Left ventricle myocardium inferior (tissue), 1 donor: ENCODE measurements around the gene BRD3. TPM values are rescaled to one million over a fixed set of nuclear protein-coding genes. Genes with fewer than 3 reads are reported as not detected.

ENCODE experiments used
- DNase-seq: peaks from one replicate; pipeline ENCODE4 v3.0.0-alpha.2; 2020
- H3K27ac ChIP-seq: fragments of 200-600 bp; replicated peaks from 2 replicates; pipeline ENCODE4 v1.8.0; 2021
- H3K27me3 ChIP-seq: fragments of 200-600 bp; 2 replicates; pipeline ENCODE4 v1.8.0; 2021; ENCODE audit warnings: low read depth
- H3K36me3 ChIP-seq: fragments of 200-600 bp; 2 replicates; pipeline ENCODE4 v1.8.0; 2021
- H3K4me1 ChIP-seq: fragments of 200-600 bp; 2 replicates; pipeline ENCODE4 v1.8.0; 2021
- H3K4me3 ChIP-seq: fragments of 200-600 bp; 2 replicates; pipeline ENCODE4 v1.8.0; 2021; ENCODE audit warnings: mild to moderate bottlenecking, moderate library complexity
- H3K9me3 ChIP-seq: fragments of 200-600 bp; replicated peaks from 2 replicates; pipeline ENCODE4 v1.8.0; 2021
- intact Hi-C: fragments of 100-400 bp; cut with micrococcal nuclease; formaldehyde crosslinking; loops from one replicate; pipeline ENCODE4 v1.11.0; 2022
- total RNA-seq: library from RNA; stranded (reverse); fragmentation: NEBNext Ultra II Directional; extraction: Animal tissue kit (Norgen Biotek cat#: 25700); gene quantifications from one replicate; pipeline ENCODE4 v1.2.1, GENCODE V29; 2021
- TF ChIP-seq, protein P1 (sequence below): fragments of 200-600 bp; IDR thresholded peaks from 2 replicates; pipeline ENCODE4 v1.8.0; 2021; ENCODE audit warnings: antibody characterized with exemption, mild to moderate bottlenecking, borderline replicate concordance
- donor health status: DM: no; HTN: yes; CAD: no; lungs with severe emphysema.

The BRD3 gene
- total RNA-seq, 1 donor from 2014 or later = 24.7 TPM

DNA sequence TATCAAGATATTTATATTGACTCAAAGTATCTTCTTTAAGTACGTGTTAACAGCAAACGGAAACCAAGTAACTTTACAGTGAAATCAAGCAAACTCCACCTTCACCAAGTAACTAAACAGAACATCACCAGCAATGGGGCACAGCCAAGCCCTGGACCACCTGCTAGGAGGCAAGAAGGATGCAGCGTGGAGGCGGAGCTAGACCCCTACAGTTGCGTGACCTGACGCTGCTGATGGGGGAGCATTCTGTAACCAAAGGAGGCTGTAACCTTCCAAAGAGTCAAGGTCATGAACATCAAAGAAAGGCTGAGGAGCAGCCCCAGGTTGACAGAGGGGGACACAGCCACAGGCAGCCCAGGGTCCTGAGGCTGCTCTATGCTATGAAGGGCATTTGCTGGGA, 81.8 kb downstream of the BRD3 start:
- Histone ChIP-seq H3K4me1 (peaks cover 14% of the 10 kb centered on the region), H3K36me3 (no peaks in the 10 kb centered on the region), H3K27me3 (no peaks in the 10 kb centered on the region), H3K27ac (no peak overlapping the region), H3K9me3 (no peaks in the 10 kb centered on the region), H3K4me3 (no peak overlapping the region)
- intact Hi-C loops = no loop called here
- TF ChIP-seq, protein P1, sequence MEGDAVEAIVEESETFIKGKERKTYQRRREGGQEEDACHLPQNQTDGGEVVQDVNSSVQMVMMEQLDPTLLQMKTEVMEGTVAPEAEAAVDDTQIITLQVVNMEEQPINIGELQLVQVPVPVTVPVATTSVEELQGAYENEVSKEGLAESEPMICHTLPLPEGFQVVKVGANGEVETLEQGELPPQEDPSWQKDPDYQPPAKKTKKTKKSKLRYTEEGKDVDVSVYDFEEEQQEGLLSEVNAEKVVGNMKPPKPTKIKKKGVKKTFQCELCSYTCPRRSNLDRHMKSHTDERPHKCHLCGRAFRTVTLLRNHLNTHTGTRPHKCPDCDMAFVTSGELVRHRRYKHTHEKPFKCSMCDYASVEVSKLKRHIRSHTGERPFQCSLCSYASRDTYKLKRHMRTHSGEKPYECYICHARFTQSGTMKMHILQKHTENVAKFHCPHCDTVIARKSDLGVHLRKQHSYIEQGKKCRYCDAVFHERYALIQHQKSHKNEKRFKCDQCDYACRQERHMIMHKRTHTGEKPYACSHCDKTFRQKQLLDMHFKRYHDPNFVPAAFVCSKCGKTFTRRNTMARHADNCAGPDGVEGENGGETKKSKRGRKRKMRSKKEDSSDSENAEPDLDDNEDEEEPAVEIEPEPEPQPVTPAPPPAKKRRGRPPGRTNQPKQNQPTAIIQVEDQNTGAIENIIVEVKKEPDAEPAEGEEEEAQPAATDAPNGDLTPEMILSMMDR = no peak
- peak; percentile 9 for DNase-seq

DNA sequence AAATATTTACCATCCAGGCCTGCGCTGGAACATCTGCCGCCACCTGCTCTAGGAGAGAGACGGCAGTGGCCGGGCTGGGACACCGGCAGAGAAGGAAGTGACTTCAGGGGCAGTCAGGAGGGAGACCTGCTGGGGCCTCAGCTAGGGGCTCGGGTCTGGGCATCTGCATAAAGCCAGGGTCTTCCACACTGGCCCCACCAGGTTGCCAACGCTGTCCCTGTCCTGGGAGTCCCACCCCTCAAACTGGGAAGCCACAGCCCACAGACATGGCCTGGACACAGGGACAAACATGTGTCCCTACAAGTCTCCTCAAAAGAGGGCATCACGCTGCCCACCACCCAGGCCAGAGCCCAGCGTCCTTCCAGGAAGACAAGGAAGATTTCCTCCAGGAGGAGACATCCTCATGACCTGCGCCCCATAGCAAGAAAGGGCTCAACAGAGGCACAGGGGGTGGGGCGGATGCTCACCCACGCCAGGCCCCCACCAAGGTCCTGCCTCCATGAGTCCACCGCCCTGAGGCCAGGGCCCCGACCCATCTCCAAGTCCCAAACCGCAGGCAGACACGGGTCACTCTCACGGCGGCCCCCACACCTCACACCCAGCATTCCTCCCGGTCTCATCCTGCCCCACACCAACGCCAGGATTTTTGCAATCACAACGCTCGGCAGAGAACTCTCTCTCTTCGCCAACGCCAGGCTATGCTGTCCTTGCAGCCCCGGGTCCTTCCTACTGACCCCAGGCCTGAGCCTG, 84.7 kb downstream of the BRD3 start:
- Histone ChIP-seq H3K27me3 (no peaks in the 10 kb centered on the region), H3K36me3 (no peaks in the 10 kb centered on the region), H3K4me1 (peaks cover 31% of the 10 kb centered on the region), H3K27ac (no peak overlapping the region), H3K9me3 (no peaks in the 10 kb centered on the region), H3K4me3 (no peak overlapping the region)
- intact Hi-C loops = no loop called here
- TF ChIP-seq, protein P1 = no peak
- peak; percentile 9 for DNase-seq

DNA sequence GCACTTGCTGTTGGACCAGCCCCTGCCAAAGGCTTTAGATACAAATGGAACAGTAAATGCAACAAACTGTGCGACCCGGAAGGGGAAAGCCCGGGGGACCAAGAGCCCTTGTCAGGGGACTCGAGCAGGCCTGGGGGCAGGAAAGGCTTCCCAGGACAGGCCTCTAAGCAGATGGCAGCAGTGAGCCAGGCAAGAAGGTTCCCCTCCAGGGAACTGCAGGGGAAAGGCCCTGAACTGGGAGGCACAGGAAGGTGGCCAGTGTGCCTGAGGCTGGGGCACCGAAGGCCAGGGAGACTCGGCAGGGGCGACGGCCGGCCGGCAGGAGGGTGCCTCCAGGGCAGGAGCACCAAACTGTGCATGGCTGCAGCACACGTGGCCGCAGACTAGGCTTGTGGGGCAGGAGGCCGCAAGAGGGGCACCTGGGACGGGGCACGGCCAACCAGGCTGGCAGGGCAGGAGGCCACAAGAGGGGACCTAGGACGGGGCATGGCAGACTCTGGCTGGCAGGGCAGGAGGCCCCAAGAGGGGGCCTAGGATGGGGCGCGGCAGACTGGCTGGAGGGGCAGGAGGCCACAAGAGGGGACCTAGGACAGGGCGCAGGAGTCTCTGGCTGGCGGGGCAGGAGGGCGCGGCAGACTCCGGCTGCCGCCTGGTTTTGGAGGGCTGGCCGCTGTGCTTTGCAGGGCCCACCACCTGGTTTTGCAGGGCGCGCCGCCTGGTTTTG, 85.7 kb downstream of the BRD3 start:
- H3K27ac ChIP-seq = no peak overlapping the region
- H3K27me3 ChIP-seq = no peaks in the 10 kb centered on the region
- TF ChIP-seq, protein P1 = no peak
- peaks cover 31% of the 10 kb centered on the region for H3K4me1 ChIP-seq
- H3K4me3 ChIP-seq = no peak overlapping the region
- DNase-seq = peak; percentile 19
- H3K9me3 ChIP-seq = no peaks in the 10 kb centered on the region
- H3K36me3 ChIP-seq = no peaks in the 10 kb centered on the region
- intact Hi-C loops = no loop called here

DNA sequence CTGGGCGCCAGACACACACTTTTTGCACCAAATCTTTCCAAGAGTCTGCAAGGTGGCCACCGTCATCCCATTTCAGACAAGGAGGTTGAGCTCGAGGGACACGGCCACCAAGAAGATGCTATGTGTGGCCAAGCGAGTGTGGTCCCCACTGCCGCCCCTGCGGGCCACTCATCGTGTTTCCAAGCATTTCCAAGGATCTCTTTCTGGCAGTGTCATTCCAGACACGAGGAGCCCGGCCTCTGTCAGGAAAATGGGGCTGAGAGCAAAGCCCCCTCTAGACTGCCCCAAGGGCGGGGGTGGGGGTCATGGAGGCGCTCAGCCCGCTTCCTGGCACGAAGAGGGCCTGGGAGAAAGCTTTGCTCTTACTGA, 86.3 kb downstream of the BRD3 start:
- intact Hi-C loops = no loop called here
- no peak overlapping the region for H3K4me3 ChIP-seq
- H3K27ac ChIP-seq = no peak overlapping the region
- H3K27me3 ChIP-seq = no peaks in the 10 kb centered on the region
- peaks cover 31% of the 10 kb centered on the region for H3K4me1 ChIP-seq
- TF ChIP-seq, protein P1 = no peak
- peak; percentile 2 for DNase-seq
- H3K9me3 ChIP-seq = no peaks in the 10 kb centered on the region
- H3K36me3 ChIP-seq = no peaks in the 10 kb centered on the region

DNA sequence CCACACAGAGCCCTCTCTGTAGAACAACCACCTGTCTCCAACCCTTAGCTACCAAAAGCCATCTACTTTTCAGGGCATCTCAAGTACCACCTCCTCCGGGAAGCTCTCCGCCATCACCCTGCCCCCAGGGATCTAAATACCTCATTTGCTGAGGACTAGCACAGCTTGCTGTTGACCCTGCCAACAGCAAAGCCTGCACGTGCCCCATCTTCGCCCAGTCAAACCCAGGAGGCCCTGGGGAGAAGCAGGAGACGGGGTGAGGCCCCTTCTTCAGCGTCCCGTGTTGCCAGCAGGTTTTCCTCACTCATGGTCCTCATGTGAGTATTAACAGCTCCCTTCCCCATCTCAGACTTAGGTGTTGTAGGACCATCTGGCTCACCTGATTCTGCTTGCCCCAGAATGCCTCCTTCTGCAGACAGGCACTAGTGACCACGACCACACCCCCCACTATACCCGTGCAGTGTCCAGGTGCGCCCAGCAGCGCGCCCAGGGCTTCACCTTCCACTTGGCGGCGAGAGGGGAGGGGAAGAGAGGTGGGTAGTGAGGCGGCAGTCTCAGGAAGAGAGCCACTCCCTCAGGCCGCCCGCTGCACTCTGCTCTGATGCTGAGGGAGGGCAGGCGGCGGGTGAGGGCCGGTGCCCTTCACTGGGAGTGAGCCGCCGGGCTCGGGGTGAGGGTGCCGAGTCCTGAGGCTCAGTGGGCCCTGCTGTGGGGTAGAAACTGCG, 86.8 kb downstream of the BRD3 start:
- intact Hi-C loops = no loop called here
- Histone ChIP-seq H3K4me3 (no peak overlapping the region), H3K27me3 (no peaks in the 10 kb centered on the region), H3K4me1 (peaks cover 31% of the 10 kb centered on the region), H3K27ac (no peak overlapping the region), H3K9me3 (no peaks in the 10 kb centered on the region), H3K36me3 (no peaks in the 10 kb centered on the region)
- TF ChIP-seq, protein P1 = no peak
- DNase-seq = peak; percentile 2

Other genes starting within 250 kb of the BRD3 start
- gene VAV2, start 75.7 kb downstream of the BRD3 start, total RNA-seq = 4.1 TPM
- 5.7 TPM for gene BRD3OS, start 42.5 kb downstream of the BRD3 start, total RNA-seq
- 17.7 TPM for gene WDR5, start 68.1 kb upstream of the BRD3 start, total RNA-seq
- gene RNU6ATAC, start 96.5 kb upstream of the BRD3 start, total RNA-seq = 157 TPM